Activated CD4-positive, alpha-beta T cell treated with anti-CD3 and anti-CD28 coated beads for 48 hours (primary cell): ENCODE results near the gene LRP1.

Source experiments
- DNase-seq: peaks from one replicate; pipeline ENCODE4 v3.0.0-alpha.2; 2020

LRP1 gene

DNA sequence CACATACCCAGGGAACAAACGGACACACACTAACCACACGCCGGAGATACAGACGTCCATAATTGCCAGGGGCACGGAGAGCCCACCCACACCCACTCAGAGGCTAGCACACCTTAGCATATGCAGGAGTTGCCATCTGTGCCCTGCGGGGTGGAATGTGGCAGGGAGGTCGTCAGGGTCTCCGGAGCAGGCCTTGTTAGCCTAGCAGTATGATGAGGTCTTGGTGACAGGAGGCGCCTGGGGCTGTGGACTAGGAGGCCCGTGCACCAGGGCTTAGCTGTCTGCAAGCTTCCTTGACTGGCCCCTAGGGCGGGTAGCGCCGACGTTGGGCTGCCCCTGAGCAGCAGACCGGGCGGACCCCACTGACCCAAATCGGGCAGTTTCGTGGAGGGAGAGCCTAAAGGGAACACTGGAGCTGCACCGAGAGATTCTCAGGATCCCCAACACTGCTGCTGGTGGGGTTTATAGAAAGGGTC is 112.7 kb downstream of the LRP1 start:
- DNase-seq = peak; percentile 55

DNA sequence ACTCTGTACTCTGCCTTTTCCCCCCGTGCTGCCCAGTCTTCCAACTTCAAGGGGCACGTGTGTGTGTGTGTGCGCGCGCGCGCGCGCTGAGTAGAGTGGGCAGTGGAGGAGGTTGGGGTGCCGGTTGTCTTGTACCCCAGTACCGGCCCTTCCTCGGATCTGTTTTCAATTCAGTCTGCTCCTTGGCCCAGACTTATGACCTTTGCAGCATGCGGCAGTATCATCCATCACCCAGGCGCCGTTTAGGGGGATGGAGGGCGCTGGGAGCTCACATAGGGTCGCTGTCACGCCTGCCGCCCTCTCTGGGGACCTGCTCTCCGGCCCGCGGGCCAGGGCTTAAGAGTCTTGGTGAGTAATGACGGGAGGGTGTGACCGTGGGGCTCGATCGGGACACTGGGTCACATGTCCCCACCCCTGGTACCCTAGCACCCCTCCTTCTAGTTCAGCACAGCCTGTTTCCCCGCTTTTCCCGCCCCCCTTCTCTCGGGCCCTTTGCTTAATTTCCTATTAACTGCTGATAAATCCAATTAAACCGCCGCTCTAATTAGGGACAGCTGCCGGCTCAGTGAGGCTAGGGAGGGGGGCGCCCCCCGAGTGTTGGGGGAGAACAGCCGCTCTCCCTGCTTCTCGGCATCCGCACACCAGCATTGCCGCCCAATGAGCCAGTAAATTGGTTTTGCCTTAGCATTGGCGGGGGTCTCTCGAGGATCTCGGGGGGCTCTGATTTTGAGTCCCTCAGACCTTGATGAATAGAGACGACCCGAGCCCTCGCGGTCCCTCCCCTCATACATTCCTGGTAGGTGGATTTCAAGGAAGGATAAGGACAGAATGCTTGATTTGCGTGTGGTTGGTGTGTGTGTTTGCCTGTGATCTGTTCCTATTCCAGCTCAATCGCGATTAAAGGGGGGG is 113.4 kb downstream of the LRP1 start:
- DNase-seq = no peak

DNA sequence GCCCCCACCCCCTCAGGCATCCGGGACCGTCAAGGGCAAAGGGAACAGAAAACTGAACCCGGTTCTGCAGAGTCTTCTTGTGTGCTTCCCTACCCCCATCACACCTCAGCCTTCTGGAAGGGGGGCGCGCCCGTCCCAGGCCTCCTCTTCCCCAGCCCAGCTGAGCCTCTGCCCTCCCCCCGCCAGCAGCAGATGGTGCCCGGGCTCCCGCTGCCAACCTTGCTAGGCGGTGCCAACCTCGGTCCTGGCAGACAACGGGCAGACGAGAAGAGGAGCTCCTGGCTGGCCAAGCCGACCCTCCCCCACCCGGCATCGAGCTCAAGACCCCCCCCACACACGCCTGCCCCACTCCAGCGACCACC is 114.0 kb downstream of the LRP1 start:
- no peak for DNase-seq

DNA sequence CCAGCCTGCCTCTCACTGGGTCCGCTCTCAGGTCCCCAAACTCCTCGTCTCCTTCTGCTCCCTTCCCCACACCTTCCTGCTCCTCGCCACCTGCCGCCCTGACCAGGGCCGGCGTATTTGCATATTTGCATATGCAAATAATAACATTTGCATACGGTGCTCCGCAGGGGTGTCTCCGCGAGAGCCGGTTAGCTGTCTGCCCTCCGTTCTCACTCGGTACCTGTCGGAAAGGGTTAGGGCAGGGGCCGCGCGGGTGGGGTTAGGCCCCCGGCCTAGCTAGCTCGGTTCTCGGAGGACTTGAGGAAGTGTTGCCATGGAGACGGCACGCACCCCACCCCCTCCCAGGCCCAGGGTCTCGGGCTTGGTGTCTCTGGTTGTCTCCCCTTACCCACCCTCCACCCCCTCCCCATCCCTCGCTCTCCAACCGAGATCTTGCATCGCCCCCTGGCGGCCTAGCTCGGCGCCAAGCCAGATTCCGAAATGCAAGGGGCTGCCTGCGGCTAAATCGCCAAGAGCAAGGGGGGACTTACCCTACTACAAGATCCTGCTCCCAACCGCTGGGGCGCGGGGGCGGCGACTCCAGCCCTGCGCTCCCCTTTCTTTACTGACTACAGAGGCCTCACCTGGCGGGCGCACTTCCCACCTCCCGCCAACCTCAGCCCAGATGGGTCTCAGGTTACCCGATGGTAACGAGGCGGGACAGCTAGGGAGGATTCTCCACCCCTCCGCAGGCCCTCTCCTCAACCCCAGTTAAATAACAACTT is 114.6 kb downstream of the LRP1 start:
- DNase-seq = peak; percentile 83

DNA sequence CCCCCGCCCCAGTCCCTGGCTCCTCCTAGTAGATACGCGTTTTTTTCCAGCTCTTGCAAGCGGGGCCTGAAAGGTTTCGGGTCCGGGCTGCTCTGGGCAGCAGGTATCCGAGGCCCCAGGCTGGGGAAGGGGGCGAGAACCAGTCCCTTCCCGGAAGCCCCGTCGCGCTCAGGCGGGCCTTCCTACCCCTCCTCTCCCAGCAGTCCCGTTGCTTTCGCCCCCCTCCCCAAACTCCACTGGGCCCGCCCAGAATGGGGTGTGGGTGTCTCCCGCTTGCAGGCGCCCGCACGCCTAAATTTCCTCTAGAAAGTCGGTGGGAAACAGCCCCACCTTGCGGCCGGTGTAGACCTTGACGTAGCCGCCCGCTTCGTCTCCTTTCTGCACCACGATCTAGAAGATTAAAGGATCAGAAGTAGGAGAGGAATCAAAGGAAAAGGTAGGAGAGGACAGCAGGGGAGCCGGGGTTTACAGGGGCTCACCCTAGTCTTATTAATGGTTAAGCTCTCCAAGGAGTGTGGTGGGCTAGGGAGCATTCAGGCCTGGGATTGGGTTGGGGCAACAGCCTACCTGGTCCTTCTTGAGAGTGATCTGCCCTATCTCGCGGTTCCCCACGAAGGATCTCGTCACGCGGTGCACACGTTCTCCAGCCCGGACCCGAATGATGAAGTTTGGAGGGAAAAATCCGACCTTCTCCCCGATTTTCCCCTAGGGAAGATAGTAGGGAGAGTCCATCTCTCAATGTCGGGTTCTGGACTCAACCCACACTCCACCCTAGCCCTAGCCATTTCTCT is 115.4 kb downstream of the LRP1 start:
- DNase-seq = peak; percentile 91

DNA sequence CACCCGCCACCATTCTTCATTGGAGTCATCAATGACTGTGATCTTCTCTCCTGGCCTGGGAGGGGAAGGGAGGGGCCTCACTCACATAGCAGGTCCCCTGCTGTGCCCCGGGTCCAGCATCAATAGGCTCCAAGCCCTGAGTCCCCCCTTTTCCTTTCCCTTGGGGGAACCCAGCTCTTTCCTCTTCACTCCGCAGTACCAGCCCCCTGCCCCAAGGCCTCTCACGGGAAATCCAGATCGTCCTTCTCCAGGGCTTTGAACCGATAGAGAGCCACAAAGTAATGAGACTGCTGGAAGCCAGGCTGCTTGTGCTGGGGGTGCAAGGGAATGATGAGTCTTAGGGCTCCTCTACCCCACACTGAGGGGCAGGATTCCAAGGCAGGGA is 116.0 kb downstream of the LRP1 start:
- no peak for DNase-seq

DNA sequence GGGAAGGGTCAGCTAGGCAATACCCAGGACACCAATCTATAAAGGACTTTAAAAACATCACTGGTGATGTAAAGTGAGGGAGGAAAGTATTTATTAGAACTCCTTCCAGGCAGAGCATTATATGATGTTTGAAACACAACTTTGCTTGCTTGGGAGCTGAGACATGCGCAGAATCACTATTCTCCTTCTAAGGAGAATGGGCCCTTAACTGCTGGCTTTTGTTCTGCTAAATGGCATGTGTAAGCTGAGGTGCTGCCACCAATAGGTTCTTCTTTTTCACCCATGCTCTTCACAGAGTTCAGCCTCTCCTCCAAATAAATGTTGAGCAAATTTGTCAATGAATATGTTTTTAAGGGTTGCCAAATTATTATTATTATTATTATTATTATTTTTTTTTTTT is 118.8 kb downstream of the LRP1 start:
- DNase-seq = no peak

DNA sequence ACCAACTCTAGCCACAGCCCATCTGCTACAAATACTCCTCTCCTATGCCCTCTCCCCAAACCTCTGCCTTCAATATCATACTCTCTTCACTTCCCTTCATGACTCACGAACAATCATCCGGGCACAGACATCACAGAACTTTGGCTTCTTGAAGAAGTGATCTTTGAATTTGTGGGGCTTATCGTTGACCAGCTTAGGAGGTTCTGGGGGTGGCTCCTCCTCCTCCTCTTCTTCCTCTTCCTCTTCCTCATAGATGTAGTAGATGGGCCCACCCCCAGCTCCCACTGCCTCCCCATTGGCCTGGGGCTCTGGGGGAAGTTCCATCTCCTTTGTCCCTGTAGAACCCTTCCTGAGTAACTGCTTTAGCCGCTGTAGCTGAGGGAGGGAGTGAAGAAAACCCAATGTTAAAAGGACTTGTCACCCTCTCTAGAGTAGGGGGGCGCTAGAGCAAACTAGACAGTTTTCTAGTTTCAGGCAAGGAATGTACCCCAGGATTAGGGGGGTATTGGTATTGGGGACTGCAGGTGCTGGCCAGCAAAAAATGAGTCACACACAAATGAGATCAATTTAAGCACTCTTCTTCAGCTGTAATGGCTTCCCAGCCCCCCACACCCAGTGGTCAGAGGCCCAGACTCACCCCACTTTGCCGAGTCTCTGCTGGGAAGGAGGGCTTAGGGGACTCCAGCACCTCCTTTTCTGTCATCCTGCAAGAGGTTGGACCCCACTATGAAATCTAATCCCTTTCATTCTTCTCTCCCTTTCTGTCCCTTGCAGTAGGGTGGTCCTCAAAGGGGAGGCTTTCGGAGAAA is 120.9 kb downstream of the LRP1 start:
- DNase-seq = no peak

DNA sequence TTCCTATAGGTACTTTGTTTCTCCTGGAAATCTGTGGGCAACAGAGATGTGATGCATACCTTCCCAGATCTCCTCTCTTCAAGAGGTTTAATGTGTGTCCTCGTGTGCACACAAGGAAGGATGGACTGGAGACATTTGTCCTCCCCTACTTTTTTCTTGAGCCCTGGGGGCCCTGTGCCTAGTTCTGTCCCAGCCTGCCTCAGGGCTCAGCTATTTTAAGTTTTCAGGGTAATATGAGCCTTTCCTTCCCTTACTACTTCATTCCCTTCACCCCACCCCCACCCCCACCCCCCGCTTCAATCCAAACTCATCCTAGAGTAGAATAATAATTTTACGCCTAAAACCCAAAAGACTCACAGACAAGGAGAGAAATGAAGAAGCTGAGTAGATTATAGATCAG is 122.3 kb downstream of the LRP1 start:
- DNase-seq = no peak

DNA sequence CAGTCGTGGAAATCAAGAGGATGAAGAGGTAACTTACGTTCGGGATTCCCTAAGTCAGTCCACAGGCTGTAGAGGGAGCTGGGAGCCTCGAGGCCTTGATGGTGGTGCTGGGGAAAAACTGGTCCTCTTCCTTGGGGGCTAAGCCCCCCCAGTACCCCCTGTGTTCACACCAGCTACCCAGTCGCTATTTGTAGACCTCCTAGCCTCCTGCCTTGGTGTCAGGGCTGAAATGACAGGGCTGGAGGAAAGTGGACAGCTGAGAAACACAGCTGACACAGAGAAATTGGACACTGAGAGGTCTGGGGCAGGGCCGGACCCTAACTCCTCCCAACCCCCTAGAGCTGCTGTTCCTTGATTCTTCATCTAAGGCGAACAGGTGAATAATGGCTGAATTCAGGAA is 122.7 kb downstream of the LRP1 start, which contains the start of gene STAC3:
STAC3 (minus strand) TSS at position 232 of the 400 bp plus-strand sequence. CDS start 1,551 bp downstream, outside the sequence.
- no peak for DNase-seq

DNA sequence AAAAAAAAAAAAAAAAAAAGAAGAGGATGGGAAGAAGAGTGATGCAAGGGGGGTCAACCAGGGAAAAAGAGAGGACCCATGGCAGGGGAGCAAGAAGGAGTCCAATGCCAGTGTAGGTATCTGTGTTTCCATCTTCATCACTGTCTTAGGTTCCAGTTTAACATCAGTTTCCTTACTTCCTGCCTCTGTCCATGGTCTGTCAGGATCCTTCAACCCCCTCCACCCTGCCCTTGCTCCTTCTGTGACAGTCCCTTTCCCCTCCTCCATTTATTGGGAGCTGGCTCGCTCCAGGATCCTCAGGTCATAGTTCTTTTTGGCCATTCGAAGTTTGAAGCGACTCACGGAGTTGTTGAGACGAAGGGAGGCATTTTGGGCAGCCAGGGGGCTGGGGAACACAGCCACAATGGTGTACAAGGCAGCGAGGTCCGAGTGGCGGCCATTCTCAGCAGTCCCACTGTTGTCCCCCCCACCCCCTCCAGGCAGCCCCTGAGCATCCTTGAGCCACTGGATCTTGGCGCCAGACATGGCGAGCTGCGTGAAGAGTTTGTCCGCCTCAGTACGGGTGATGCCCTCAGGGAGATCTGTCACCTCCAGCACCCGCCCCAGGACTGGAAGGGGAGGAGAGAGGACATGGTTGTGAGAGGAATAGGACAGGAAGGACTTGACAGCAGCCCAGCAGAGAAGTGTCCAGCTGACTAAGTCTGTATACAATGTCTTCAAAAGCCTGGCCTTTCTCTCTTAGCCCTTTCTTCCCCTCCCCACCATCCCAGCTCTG is 126.4 kb downstream of the LRP1 start:
- no peak for DNase-seq

DNA sequence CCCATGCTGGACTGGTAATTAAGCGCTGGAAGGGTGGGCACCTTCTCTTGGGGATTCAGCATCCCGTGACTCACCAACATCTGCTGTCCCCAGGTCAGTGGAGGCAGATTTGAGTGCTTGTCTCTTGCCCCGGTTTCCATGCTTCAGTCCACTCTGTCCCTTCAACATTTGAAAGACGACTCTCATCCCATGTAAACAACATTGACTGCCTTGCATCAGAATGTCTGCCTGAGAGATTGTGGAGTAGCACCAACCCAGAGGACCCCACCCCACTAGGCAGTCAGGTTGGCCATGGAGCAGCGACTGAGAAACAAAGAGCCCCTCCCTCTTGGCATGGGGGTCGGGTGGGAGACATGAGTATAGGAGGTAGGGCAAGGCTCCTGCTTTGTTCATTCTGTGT is 127.6 kb downstream of the LRP1 start:
- no peak for DNase-seq

DNA sequence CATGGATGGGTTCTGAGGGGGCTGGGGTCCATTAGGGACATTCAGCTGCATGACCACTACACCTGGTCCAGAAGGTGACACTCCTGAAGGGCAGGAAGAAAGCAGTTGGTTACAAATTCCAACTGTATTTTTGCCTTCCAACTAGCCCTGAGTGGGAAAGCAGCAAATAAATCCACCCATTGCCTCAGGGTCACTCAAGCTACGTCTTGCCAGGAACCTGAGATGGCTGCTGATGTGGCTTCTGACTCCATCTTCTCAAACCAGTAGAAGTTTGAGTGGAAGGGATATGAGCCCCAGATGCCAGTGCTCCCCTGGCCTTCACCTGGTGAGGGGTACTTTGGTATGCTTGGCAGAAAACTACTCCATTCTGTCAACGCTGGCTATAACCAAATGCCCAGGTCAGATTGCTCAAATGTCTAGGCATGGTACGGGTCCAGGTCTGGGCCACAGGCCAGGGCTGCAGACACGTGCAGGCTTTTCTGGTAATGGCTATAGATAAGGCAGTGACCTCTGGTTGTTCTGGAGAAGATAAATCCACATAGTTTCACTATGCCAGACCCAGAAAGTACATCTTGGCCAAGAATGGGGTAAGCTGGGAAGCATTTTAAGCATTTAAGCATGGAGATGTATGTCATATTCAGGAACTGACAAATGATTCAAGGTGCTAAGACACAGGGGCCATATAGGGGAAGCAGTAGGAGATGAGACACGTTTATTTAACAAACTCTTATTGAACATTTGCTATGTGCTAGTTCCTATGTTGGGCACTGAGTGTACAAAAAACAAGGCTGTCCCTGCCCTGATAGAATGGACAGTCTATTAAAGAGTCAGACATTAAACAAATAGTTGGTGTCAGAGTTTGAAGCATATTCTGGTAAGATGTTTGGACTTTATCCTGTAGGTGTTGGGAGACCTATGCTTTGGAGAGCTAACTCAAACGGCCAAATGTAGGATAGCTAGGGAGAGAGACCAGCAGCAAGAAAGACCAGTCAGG is 131.0 kb downstream of the LRP1 start:
- no peak for DNase-seq

DNA sequence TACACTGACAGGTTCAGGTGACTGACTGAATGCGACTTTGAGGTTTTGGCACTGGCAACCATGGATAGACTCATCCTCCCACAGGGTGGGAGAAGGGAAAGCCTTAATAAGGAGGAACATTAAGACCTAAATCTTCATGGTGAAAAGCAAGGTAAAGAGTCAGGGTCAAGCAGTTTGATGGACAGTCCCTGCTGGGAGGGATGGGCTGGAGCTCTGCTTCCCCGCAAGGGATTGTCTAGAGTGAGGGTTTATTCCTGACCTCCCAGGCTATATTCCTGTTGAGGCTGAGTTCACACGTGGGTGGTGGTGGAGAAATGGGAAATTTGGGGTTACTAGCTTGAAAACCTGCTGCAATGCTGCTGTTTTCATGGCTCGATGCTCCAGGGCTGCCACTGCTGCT is 132.1 kb downstream of the LRP1 start:
- no peak for DNase-seq

DNA sequence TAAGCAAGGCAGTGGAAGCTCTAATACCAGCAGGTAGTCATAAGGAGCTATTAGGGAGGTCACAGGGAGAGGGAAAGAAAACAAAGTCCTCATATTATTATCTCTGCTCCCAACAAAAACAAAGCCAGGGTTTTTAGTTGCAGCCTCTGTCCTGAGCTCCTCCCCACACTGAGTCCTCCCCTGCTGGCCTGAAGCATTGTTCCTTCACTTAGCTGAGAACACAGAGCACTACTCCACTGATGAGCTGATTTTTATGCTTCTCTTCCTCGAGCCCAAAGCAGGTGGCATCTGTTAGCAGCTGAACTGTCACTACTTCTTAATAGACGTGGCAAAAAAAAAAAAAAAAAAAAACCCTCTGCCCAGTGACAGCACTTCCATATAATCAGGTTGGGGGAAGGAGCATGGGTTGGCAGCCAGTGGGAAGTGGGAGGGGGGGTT is 133.2 kb downstream of the LRP1 start:
- DNase-seq = no peak

DNA sequence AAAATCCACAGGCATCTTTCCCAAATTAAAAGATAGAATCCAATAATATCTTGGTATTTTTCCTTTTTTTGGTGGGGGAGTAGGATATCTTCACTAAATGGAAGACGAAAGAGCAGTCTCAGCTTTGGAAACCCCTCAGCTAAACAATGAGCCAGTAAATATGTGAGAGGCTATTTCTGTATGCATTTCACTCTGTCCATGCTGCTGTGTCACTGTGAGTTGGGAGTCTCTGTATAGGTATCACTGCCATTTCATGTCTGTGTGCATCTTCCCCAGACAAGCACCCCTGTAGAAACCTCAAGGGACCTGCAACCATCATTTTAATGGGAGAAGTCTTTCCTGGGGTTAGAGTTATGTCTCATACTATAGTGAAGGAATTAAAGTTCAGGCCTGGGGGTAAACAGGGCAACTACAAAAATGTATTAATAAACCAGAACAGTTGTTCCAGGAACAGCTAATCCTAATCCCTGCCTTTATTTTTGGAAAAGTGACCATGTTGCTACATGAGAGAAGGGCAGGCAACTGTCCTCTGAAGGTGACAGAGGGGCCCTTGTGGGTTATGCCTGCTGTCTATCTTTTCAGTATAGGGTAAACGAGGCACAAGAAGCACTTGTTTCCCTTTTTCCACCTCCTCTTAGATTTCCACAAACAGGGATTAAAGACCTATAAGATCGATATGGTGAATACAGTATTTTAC is 134.0 kb downstream of the LRP1 start:
- DNase-seq = no peak
